Transverse colon (tissue), 3 donors: Measurements from ENCODE around the gene CCDC148.

Experiments used
- EP300 ChIP-seq: sonication (generic); formaldehyde crosslinking; IDR thresholded peaks from one replicate; pipeline ENCODE4 v1.6.1; 2017; ENCODE audit warnings: antibody characterized with exemption, low read depth
- TF ChIP-seq, protein P1 (sequence below), 5 experiments: fragments of 200-600 bp in 3 of 5; fragments of 450-650 bp in 2 of 5; sonication (generic) in 3 of 5; IDR thresholded peaks; 1 replicate in 2 of 5; 2 replicates in 3 of 5; pipeline ENCODE4 v1.5.1; 2016 to 2017; ENCODE audit warnings: antibody characterized with exemption in 5 of 5, inconsistent platforms in 3 of 5, mild to moderate bottlenecking in 2 of 5, moderate library complexity in 1 of 5

DNA sequence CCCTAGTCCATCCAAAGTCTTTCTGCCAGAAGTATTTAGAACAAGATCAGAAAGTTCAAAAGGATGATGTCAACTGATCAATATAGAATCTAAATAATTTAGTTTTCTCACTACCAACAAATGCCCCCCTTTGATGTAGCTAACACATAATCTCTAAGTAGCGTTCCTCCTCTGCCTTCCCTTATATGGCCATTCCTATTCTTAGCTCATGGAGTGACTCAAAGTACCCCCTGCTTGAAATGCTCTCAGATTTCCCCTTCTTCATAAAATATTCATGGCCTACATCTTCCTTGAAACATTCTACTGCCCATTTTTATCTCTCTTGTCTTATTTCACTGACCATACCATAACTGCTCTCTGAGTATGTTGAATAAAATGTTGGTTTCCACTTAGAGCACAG lies 203.4 kb downstream of the CCDC148 start:
- TF ChIP-seq, protein P1, sequence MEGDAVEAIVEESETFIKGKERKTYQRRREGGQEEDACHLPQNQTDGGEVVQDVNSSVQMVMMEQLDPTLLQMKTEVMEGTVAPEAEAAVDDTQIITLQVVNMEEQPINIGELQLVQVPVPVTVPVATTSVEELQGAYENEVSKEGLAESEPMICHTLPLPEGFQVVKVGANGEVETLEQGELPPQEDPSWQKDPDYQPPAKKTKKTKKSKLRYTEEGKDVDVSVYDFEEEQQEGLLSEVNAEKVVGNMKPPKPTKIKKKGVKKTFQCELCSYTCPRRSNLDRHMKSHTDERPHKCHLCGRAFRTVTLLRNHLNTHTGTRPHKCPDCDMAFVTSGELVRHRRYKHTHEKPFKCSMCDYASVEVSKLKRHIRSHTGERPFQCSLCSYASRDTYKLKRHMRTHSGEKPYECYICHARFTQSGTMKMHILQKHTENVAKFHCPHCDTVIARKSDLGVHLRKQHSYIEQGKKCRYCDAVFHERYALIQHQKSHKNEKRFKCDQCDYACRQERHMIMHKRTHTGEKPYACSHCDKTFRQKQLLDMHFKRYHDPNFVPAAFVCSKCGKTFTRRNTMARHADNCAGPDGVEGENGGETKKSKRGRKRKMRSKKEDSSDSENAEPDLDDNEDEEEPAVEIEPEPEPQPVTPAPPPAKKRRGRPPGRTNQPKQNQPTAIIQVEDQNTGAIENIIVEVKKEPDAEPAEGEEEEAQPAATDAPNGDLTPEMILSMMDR (IDR thresholded peaks at IDR 0.05) = no peak
- TF ChIP-seq EP300 = no peak
